H1 (cell line): ENCODE results near the gene SLC25A27.

Experiments used
- CBX5 ChIP-seq: fragments of 300-800, 300-1000 bp; sonication (generic); IDR thresholded peaks from 2 replicates; pipeline ENCODE4 v1.7.1; 2016; ENCODE audit warnings: antibody characterized with exemption, low read length, low read depth
- CEBPB ChIP-seq: IDR thresholded peaks from 2 replicates; pipeline ENCODE4 v1.6.1; 2012; ENCODE audit warnings: low read depth, low read length
- CTCF ChIP-seq, 3 experiments: IDR thresholded peaks; 1 replicate in 2 of 3; 2 replicates in 1 of 3; pipeline versions ENCODE4 v1.5.1 to v1.6.1; 2011; ENCODE audit warnings: low read length in 3 of 3, mild to moderate bottlenecking in 3 of 3, inconsistent platforms in 2 of 3, low read depth in 1 of 3, moderate library complexity in 1 of 3; ENCODE audit not compliant: insufficient read depth in 1 of 3; ENCODE audit errors: control extremely low read depth in 1 of 3
- EP300 ChIP-seq, 2 experiments: IDR thresholded peaks; 1 replicate in 1 of 2; 2 replicates in 1 of 2; pipeline ENCODE4 v1.6.1; 2011 to 2012; ENCODE audit warnings: low read depth in 2 of 2, low read length in 2 of 2, mild to moderate bottlenecking in 2 of 2, borderline replicate concordance in 1 of 2, inconsistent platforms in 1 of 2, moderate library complexity in 1 of 2
- GABPA ChIP-seq: IDR thresholded peaks from 2 replicates; pipeline ENCODE4 v1.6.1; 2011; ENCODE audit warnings: mild to moderate bottlenecking, low read length, moderate library complexity, borderline replicate concordance; ENCODE audit not compliant: insufficient read depth
- JUND ChIP-seq: IDR thresholded peaks from 2 replicates; pipeline ENCODE4 v1.6.1; 2011; ENCODE audit warnings: mild to moderate bottlenecking, improper control_type of control experiment, low read length
- KDM1A ChIP-seq: fragments of 200-600, 300-600 bp; sonication (generic); IDR thresholded peaks from 2 replicates; pipeline ENCODE4 v1.7.1; 2016; ENCODE audit warnings: mild to moderate bottlenecking, low read length, borderline replicate concordance
- MAFK ChIP-seq: IDR thresholded peaks from 2 replicates; pipeline ENCODE4 v1.6.1; 2012; ENCODE audit warnings: low read depth, mild to moderate bottlenecking, improper control_type of control experiment, low read length
- POLR2A ChIP-seq, 2 experiments: IDR thresholded peaks; 1 replicate in 1 of 2; 2 replicates in 1 of 2; pipeline ENCODE4 v1.6.1; 2011; ENCODE audit warnings: low read depth in 2 of 2, low read length in 2 of 2, mild to moderate bottlenecking in 2 of 2; ENCODE audit errors: control extremely low read depth in 1 of 2
- POLR2AphosphoS5 ChIP-seq: IDR thresholded peaks from 2 replicates; pipeline ENCODE4 v1.6.1; 2011; ENCODE audit warnings: low read depth, low read length
- SIN3A ChIP-seq, 2 experiments: IDR thresholded peaks in 1 of 2; conservative IDR thresholded peaks in 1 of 2; 2 replicates each; pipeline ENCODE4 v1.6.1; 2011 to 2012; ENCODE audit warnings: low read length in 2 of 2, improper control_type of control experiment in 1 of 2, low read depth in 1 of 2, mild to moderate bottlenecking in 1 of 2
- TAF1 ChIP-seq: IDR thresholded peaks from 2 replicates; pipeline ENCODE4 v1.6.1; 2011; ENCODE audit warnings: mild to moderate bottlenecking, low read depth, low read length
- TBP ChIP-seq: IDR thresholded peaks from 2 replicates; pipeline ENCODE4 v1.6.1; 2011; ENCODE audit warnings: low read depth, low read length, improper control_type of control experiment

- TF ChIP-seq TAF1, result no peak
- TF ChIP-seq CTCF (IDR thresholded peaks at IDR 0.05; ENCODE audit: control extremely low read depth in 1 of 3, insufficient read depth in 1 of 3, low read depth in 1 of 3, low read length in 3 of 3), result no peak
- no peak for TF ChIP-seq CBX5
- TF ChIP-seq EP300 (IDR thresholded peaks at IDR 0.05; ENCODE audit: borderline replicate concordance in 1 of 2, low read depth in 2 of 2, low read length in 2 of 2), result no peak
- no peak for TF ChIP-seq JUND
- TF ChIP-seq TBP, result no peak
- TF ChIP-seq MAFK, result no peak
- no peak for TF ChIP-seq POLR2A (IDR thresholded peaks at IDR 0.05; ENCODE audit: control extremely low read depth in 1 of 2, low read depth in 2 of 2, low read length in 2 of 2)
- TF ChIP-seq SIN3A (conservative IDR thresholded peaks at IDR 0.05 in 1 of 2, IDR thresholded peaks at IDR 0.05 in 1 of 2; ENCODE audit: low read depth in 1 of 2, low read length in 2 of 2), result no peak
- TF ChIP-seq GABPA, result no peak
- TF ChIP-seq POLR2AphosphoS5, result no peak
- TF ChIP-seq CEBPB, result no peak
- TF ChIP-seq KDM1A, result no peak
Measured at GRCh38 chr6:46711491-46711890, 58.7 kb downstream of the SLC25A27 start.
